ENCODE data around the gene MROH9. TPM values are rescaled to one million over a fixed set of nuclear protein-coding genes. Genes with fewer than 3 reads are reported as not detected.

The MROH9 gene
- total and polyA plus RNA-seq, 2 of the 4 experiments (the other 2 are of a cell fraction) = not detected

GRCh38 chr1:171017426-171017825 lies 82.1 kb downstream of the MROH9 start:
- ChIA-PET POLR2A (ENCODE audit: unreplicated experiment) (no interaction called here), CTCF (no interaction called here)
- intact Hi-C loops (cut with micrococcal nuclease) (no loop called here), dilution Hi-C loops (cut with HindIII; ENCODE audit: low sequenced_read_pairs, unreplicated experiment) (no loop called here), in situ Hi-C loops (cut with MboI; ENCODE audit: low sequenced_read_pairs) (no loop called here)
- no peak overlapping the region for H4K8ac ChIP-seq (ENCODE audit: low read depth in 2 of 2, low read length in 2 of 2)
- WGBS, 2 experiments (ENCODE audit: extremely low coverage in 2 of 2, insufficient read length in 1 of 2) = no CpG with 5 or more reads among the region's 2 CpGs
- no peaks in the 10 kb centered on the region for H3K9me3 ChIP-seq (ENCODE audit: control insufficient read depth, insufficient read depth, low read length)
- no TSS peak for BruUV-seq (replicated peaks)
- no peak overlapping the region for H3K27ac ChIP-seq (ENCODE audit: insufficient read depth, low read length)
- H2BK15ac ChIP-seq (ENCODE audit: low read depth, low read length) = no peak overlapping the region
- H4K91ac ChIP-seq (ENCODE audit: insufficient read depth, low read depth, low read length) = no peak overlapping the region
- ATAC-seq (ENCODE audit: low read depth) = no peak
- no peak overlapping the region for H2BK120ac ChIP-seq (ENCODE audit: low read depth, low read length)
- no peaks in the 10 kb centered on the region for H3K4me1 ChIP-seq (ENCODE audit: control insufficient read depth, insufficient read depth, low read length)
- H3K9me1 ChIP-seq (ENCODE audit: insufficient read depth, low read length) = no peaks in the 10 kb centered on the region
- H3K27me3 ChIP-seq (ENCODE audit: control insufficient read depth, insufficient read depth, low read length) = no peaks in the 10 kb centered on the region
- no peak overlapping the region for H2AK9ac ChIP-seq (replicated peaks; ENCODE audit: low read depth, low read length, poor library complexity)
- H2AK5ac ChIP-seq (ENCODE audit: low read depth, low read length) = no peak overlapping the region
- H3K79me1 ChIP-seq (ENCODE audit: low read depth in 1 of 2, low read length in 2 of 2) = no peaks in the 10 kb centered on the region
- no peak for DNase-seq
- H3K4ac ChIP-seq (ENCODE audit: low read depth, low read length) = no peak overlapping the region
- H2BK5ac ChIP-seq (ENCODE audit: low read depth, low read length, poor library complexity, severe bottlenecking) = no peak overlapping the region
- H3K23ac ChIP-seq (ENCODE audit: low read depth, low read length) = no peak overlapping the region
- H3K14ac ChIP-seq (replicated peaks; ENCODE audit: low read depth, low read length) = no peak overlapping the region
- no peak overlapping the region for H2BK20ac ChIP-seq (ENCODE audit: low read depth, low read length)
- TF ChIP-seq ELK1 (IDR thresholded peaks at IDR 0.05; ENCODE audit: borderline replicate concordance, low read depth, low read length) = no peak
- TF ChIP-seq BHLHE40 (IDR thresholded peaks at IDR 0.05; ENCODE audit: low read depth, low read length) = no peak
- no peak for TF ChIP-seq USF2 (IDR thresholded peaks at IDR 0.05; ENCODE audit: low read depth, low read length)
- no peak for TF ChIP-seq NFE2L2 (IDR thresholded peaks at IDR 0.05; ENCODE audit: low read depth, low read length)
- TF ChIP-seq SMC3 (IDR thresholded peaks at IDR 0.05; ENCODE audit: low read depth, low read length) = no peak
- TF ChIP-seq RCOR1 (IDR thresholded peaks at IDR 0.05; ENCODE audit: insufficient replicate concordance, low read length) = no peak
- no peak overlapping the region for H2AFZ ChIP-seq (replicated peaks; ENCODE audit: low read length, poor library complexity)
- H4K5ac ChIP-seq (ENCODE audit: low read depth, low read length) = no peak overlapping the region
- no peak overlapping the region for H3K4me3 ChIP-seq (ENCODE audit: insufficient read depth, low read depth, low read length)
- no peak overlapping the region for H3K9ac ChIP-seq (ENCODE audit: low read depth, low read length)
- no peaks in the 10 kb centered on the region for H3K36me3 ChIP-seq (ENCODE audit: control insufficient read depth, insufficient read depth, low read length)
- no peak overlapping the region for H3K18ac ChIP-seq (ENCODE audit: low read depth, low read length)
- no peak overlapping the region for H3K56ac ChIP-seq (ENCODE audit: extremely low read depth, insufficient read depth, low read length)
- no peaks in the 10 kb centered on the region for H4K20me1 ChIP-seq (ENCODE audit: insufficient read depth, low read length)
- no peak overlapping the region for H3K4me2 ChIP-seq (ENCODE audit: low read depth, low read length)

Data from IMR-90 (cell line).